Breast epithelium (tissue), 3 donors: Measurements from ENCODE around the gene PLEKHM3.

Experiments
- CTCF ChIP-seq, 3 donors: fragments of 450-650 bp; IDR thresholded peaks; one replicate each; pipeline ENCODE4 v1.5.1; 2016 to 2017; ENCODE audit warnings: antibody characterized with exemption in 3 of 3, mild to moderate bottlenecking in 3 of 3, moderate library complexity in 3 of 3
- POLR2AphosphoS5 ChIP-seq, 3 donors: sonication (generic); formaldehyde crosslinking; IDR thresholded peaks; one replicate each; pipeline ENCODE4 v1.6.1; 2017; ENCODE audit warnings: antibody characterized with exemption in 3 of 3

DNA sequence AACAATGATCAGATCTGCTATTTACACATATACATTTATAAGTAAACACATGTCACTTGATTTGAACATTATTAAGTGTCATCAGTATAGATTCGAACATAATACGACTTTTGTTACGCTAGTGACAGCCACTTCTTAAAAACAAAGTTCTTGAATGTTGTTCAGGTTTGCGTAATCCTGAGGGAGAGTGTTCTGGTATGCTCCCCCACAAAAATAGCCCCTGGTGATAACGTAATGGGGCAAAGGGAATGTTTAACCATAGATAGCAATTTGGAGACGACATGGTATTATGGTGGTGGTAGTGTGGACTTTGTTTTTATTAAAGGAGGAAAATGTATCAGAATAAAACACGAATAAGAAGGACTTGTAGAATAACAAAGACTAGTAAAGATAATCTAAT is 90.6 kb downstream of the PLEKHM3 start:
- TF ChIP-seq CTCF (IDR thresholded peaks at IDR 0.05) (no peak), POLR2AphosphoS5 (IDR thresholded peaks at IDR 0.05) (no peak)
